Smooth muscle cell (in vitro differentiated cells): Measurements from ENCODE around the gene SMC1B. TPM values are rescaled to one million over a fixed set of nuclear protein-coding genes. Genes with fewer than 3 reads are reported as not detected.

Source experiments
- DNase-seq: peaks from one replicate; lab custom pipeline; 2025; ENCODE audit not compliant: unreplicated experiment; lab: John Stamatoyannopoulos, UW
- H2AFZ ChIP-seq: fragments of 200-600 bp; sonication (generic); 2 replicates; pipeline ENCODE4 v1.6.0; 2016; ENCODE audit warnings: antibody characterized with exemption, low read depth, mild to moderate bottlenecking
- H3F3A ChIP-seq: fragments of 200-600 bp; sonication (generic); 2 replicates; pipeline ENCODE4 v1.6.0; 2017; ENCODE audit warnings: antibody characterized with exemption, low read depth
- H3K27ac ChIP-seq: fragments of 200-600 bp; sonication (generic); 2 replicates; pipeline ENCODE4 v1.5.1; 2016; ENCODE audit warnings: low read depth, mild to moderate bottlenecking
- H3K27me3 ChIP-seq: fragments of 200-600 bp; sonication (generic); 2 replicates; pipeline ENCODE4 v1.6.1; 2016; ENCODE audit warnings: low read depth, mild to moderate bottlenecking
- H3K36me3 ChIP-seq: fragments of 200-600 bp; sonication (generic); 2 replicates; pipeline ENCODE4 v1.5.1; 2016; ENCODE audit warnings: low read depth
- H3K4me1 ChIP-seq: fragments of 200-600 bp; sonication (generic); 2 replicates; pipeline ENCODE4 v1.5.1; 2016; ENCODE audit warnings: low read depth
- H3K4me2 ChIP-seq: fragments of 200-600 bp; sonication (generic); 2 replicates; pipeline ENCODE4 v1.6.0; 2016; ENCODE audit warnings: mild to moderate bottlenecking
- H3K4me3 ChIP-seq: fragments of 200-600 bp; sonication (generic); 2 replicates; pipeline ENCODE4 v1.5.1; 2016; ENCODE audit warnings: mild to moderate bottlenecking
- H3K79me2 ChIP-seq: fragments of 200-600 bp; sonication (generic); 2 replicates; pipeline ENCODE4 v1.6.0; 2016; ENCODE audit warnings: low read depth, mild to moderate bottlenecking
- H3K9ac ChIP-seq: fragments of 200-600 bp; sonication (generic); 2 replicates; pipeline ENCODE4 v1.6.0; 2016; ENCODE audit warnings: low read depth
- H3K9me3 ChIP-seq: fragments of 200-600 bp; sonication (generic); replicated peaks from 2 replicates; pipeline ENCODE4 v1.5.1; 2016; ENCODE audit warnings: low read depth
- H4K20me1 ChIP-seq: fragments of 200-600 bp; sonication (generic); 2 replicates; pipeline ENCODE4 v1.6.0; 2016; ENCODE audit warnings: low read depth
- CTCF ChIP-seq: fragments of 200-600 bp; sonication (generic); IDR thresholded peaks from 2 replicates; pipeline ENCODE4 v1.5.1; 2017; ENCODE audit warnings: borderline replicate concordance, mild to moderate bottlenecking, antibody characterized with exemption; ENCODE audit not compliant: insufficient read depth, poor library complexity, severe bottlenecking
- WGBS: methylation state at CpG from one replicate; pipeline ENCODE4 v1.1.7; 2016; ENCODE audit warnings: low lambda C conversion rate; 5-methylcytosine and 5-hydroxymethylcytosine counted together
- polyA plus RNA-seq: library from polyadenylated mRNA; unstranded; fragments of >200 nt; fragmentation: Nextera tagmentation; extraction: Ambion mirVana; gene quantifications from 2 replicates; pipeline ENCODE4 v1.2.1, GENCODE V29; 2016
- total RNA-seq: library from RNA; depleted of rRNA; stranded (reverse); fragments of >200 nt; gene quantifications from 2 replicates; pipeline ENCODE4 v1.2.3, GENCODE V29; 2014

SMC1B gene
- total and polyA plus RNA-seq, 2 experiments from 2014 or later, result 0.06 TPM; not detected in 1

GRCh38 chr22:45453764-45454163, 40.4 kb upstream of the SMC1B start:
- Histone ChIP-seq H3K4me3 (no peak overlapping the region), H3K79me2 (no peaks in the 10 kb centered on the region), H3K4me1 (no peaks in the 10 kb centered on the region), H3K9me3 (no peaks in the 10 kb centered on the region), H3K27me3 (no peaks in the 10 kb centered on the region), H3K27ac (no peak overlapping the region), H3K4me2 (no peak overlapping the region), H2AFZ (no peak overlapping the region), H4K20me1 (no peaks in the 10 kb centered on the region), H3K9ac (no peak overlapping the region), H3K36me3 (no peaks in the 10 kb centered on the region), H3F3A (no peaks in the 10 kb centered on the region)
- TF ChIP-seq CTCF, result no peak
- DNase-seq, result no peak
- 100% methylated on average over 6 of the region's 6 CpGs for WGBS

- H3K36me3 ChIP-seq, result no peaks in the 10 kb centered on the region
- H3K4me1 ChIP-seq, result no peaks in the 10 kb centered on the region
- no peak overlapping the region for H3K4me2 ChIP-seq
- 72% methylated on average over 8 of the region's 8 CpGs for WGBS
- H3K4me3 ChIP-seq, result no peak overlapping the region
- DNase-seq, result no peak
- H3K27me3 ChIP-seq, result no peaks in the 10 kb centered on the region
- no peak overlapping the region for H3K9ac ChIP-seq
- H3K9me3 ChIP-seq, result no peaks in the 10 kb centered on the region
- no peaks in the 10 kb centered on the region for H4K20me1 ChIP-seq
- no peak overlapping the region for H2AFZ ChIP-seq
- no peaks in the 10 kb centered on the region for H3F3A ChIP-seq
- H3K79me2 ChIP-seq, result no peaks in the 10 kb centered on the region
- no peak for TF ChIP-seq CTCF
- no peak overlapping the region for H3K27ac ChIP-seq
Measured at GRCh38 chr22:45452565-45453379, 39.4 kb upstream of the SMC1B start.

- no peak for DNase-seq
- Histone ChIP-seq H3K9ac (no peak overlapping the region), H3K4me3 (no peak overlapping the region), H3K4me2 (no peak overlapping the region), H4K20me1 (no peaks in the 10 kb centered on the region), H3K27ac (no peak overlapping the region), H3F3A (no peaks in the 10 kb centered on the region), H2AFZ (no peak overlapping the region), H3K36me3 (no peaks in the 10 kb centered on the region), H3K27me3 (no peaks in the 10 kb centered on the region), H3K79me2 (no peaks in the 10 kb centered on the region), H3K4me1 (no peaks in the 10 kb centered on the region), H3K9me3 (no peaks in the 10 kb centered on the region)
- TF ChIP-seq CTCF, result no peak
- 94% methylated on average over 6 of the region's 6 CpGs for WGBS
Measured at GRCh38 chr22:45451972-45452371, 38.6 kb upstream of the SMC1B start.
